Endothelial cell of umbilical vein (primary cell): ENCODE measurements around the gene TUFM. TPM values are rescaled to one million over a fixed set of nuclear protein-coding genes. Genes with fewer than 3 reads are reported as not detected.
"Not testable (repeated sequence)": the region's sequence is repeated elsewhere in the genome, so short reads cannot be mapped to it uniquely, and the experiment has no call there.

Source experiments
- BruUV-seq: library from RNA; stranded (reverse); fragments of 400-500 nt; replicated peaks from 2 replicates; lab custom pipeline; 2021; lab: Mats Ljungman, UMichigan
- CTCF ChIA-PET: fragments of 300-600, 350-600 bp; sonication (Branson Sonifier 250); formaldehyde crosslinking; loops from one replicate; lab custom pipeline; 2021; ENCODE audit warnings: antibody characterized with exemption, inconsistent platforms; lab: Charles Lee
- POLR2A ChIA-PET: fragments of 300-600, 350-600 bp; sonication (Branson Sonifier 250); formaldehyde crosslinking; loops from one replicate; lab custom pipeline; 2021; ENCODE audit warnings: antibody characterized with exemption, inconsistent platforms; lab: Charles Lee
- DNase-seq: peaks from one replicate; pipeline ENCODE4 v3.0.0-alpha.2; 2011; ENCODE audit warnings: low read depth, low spot score
- FAIRE-seq: peaks from 2 replicates; lab custom pipeline; 2011; peaks lifted over from hg19 to GRCh38; lab: Jason Lieb, UNC
- H2AFZ ChIP-seq: 2 replicates; pipeline ENCODE4 v1.6.0; 2012; ENCODE audit warnings: low read depth, low read length, control low read depth, inconsistent platforms
- H3K27ac ChIP-seq: 2 replicates; pipeline ENCODE4 v1.5.1; 2011; ENCODE audit warnings: low read depth, mild to moderate bottlenecking, control low read depth, low read length, moderate library complexity; ENCODE audit not compliant: insufficient read depth
- H3K27me3 ChIP-seq, 2 experiments: 2 replicates each; pipeline versions ENCODE4 v1.6.0 to v1.6.1; 2011; ENCODE audit warnings: low read length in 2 of 2, mixed read lengths in 1 of 2; ENCODE audit not compliant: control insufficient read depth in 2 of 2, insufficient read depth in 2 of 2
- H3K36me3 ChIP-seq, 2 experiments: 2 replicates in 1 of 2; 3 replicates in 1 of 2; pipeline ENCODE4 v1.5.1; 2011; ENCODE audit warnings: low read length in 2 of 2, mild to moderate bottlenecking in 1 of 2, moderate library complexity in 1 of 2; ENCODE audit not compliant: control insufficient read depth in 2 of 2, insufficient read depth in 2 of 2; ENCODE audit errors: extremely low read depth in 1 of 2
- H3K4me1 ChIP-seq: 3 replicates; pipeline ENCODE4 v1.5.1; 2011; ENCODE audit warnings: mild to moderate bottlenecking, low read length; ENCODE audit not compliant: control insufficient read depth, insufficient read depth; ENCODE audit errors: extremely low read depth
- H3K4me2 ChIP-seq: 2 replicates; pipeline ENCODE4 v1.6.1; 2011; ENCODE audit warnings: low read length, control low read depth, mixed read lengths; ENCODE audit not compliant: insufficient read depth
- H3K4me3 ChIP-seq, 3 experiments: fragments of 200-600 bp in 1 of 3; sonication (generic), shearing (Covaris generic) in 1 of 3; replicated peaks in 1 of 3; 2 replicates each; pipeline ENCODE4 v1.5.1; 2011 to 2016; ENCODE audit warnings: control low read depth in 3 of 3, low read length in 3 of 3, mild to moderate bottlenecking in 2 of 3, inconsistent platforms in 1 of 3, low read depth in 1 of 3, moderate library complexity in 1 of 3; ENCODE audit not compliant: insufficient read depth in 1 of 3
- H3K79me2 ChIP-seq: 2 replicates; pipeline ENCODE4 v1.6.0; 2012; ENCODE audit warnings: low read length, inconsistent platforms; ENCODE audit not compliant: control insufficient read depth, insufficient read depth
- H3K9ac ChIP-seq: replicated peaks from 2 replicates; pipeline ENCODE3; 2011; ENCODE audit warnings: low read length, control low read depth; ENCODE audit not compliant: insufficient read depth; ENCODE audit errors: extremely low read depth
- H3K9me1 ChIP-seq: replicated peaks from 3 replicates; pipeline ENCODE4 v1.6.0; 2011; ENCODE audit warnings: mild to moderate bottlenecking, low read length; ENCODE audit not compliant: control insufficient read depth, insufficient read depth; ENCODE audit errors: extremely low read depth
- H3K9me3 ChIP-seq: replicated peaks from 2 replicates; pipeline ENCODE4 v1.5.1; 2012; ENCODE audit warnings: low read length, inconsistent platforms; ENCODE audit not compliant: control insufficient read depth, insufficient read depth
- H4K20me1 ChIP-seq: replicated peaks from 2 replicates; pipeline ENCODE3; 2011; ENCODE audit warnings: mild to moderate bottlenecking, low read length; ENCODE audit not compliant: control insufficient read depth, insufficient read depth; ENCODE audit errors: extremely low read depth
- dilution Hi-C: fragments of 300-500 bp; cut with MboI; formaldehyde crosslinking; loops from one replicate; pipeline ENCODE4 v1.15.0; 2019; ENCODE audit warnings: low sequenced_read_pairs; ENCODE audit not compliant: extremely low pct_ligation_motif_present
- intact Hi-C: fragments of 100-400 bp; cut with micrococcal nuclease; formaldehyde crosslinking; loops from one replicate; pipeline ENCODE4 v1.10.0; 2022
- polyA plus RNA-seq, 4 experiments: library from polyadenylated mRNA; depleted of rRNA in 3 of 4; stranded (reverse) in 3 of 4; unstranded in 1 of 4; fragments of >200 nt; gene quantifications; 2 replicates each; pipeline versions ENCODE4 v1.2.1 to v1.2.3, GENCODE V29; 2011 to 2012; ENCODE audit warnings: missing spikeins in 1 of 4
- total RNA-seq: library from RNA; stranded (reverse); gene quantifications from 2 replicates; pipeline ENCODE4 v1.2.3, GENCODE V29; 2021
- TF ChIP-seq, protein P1 (sequence below), 2 donors: IDR thresholded peaks; 1 replicate in 1 of 2; 2 replicates in 1 of 2; pipeline ENCODE4 v1.5.1; 2011; ENCODE audit warnings: low read length in 2 of 2, mild to moderate bottlenecking in 2 of 2, moderate library complexity in 2 of 2, control low read depth in 1 of 2, inconsistent platforms in 1 of 2, low read depth in 1 of 2; ENCODE audit not compliant: insufficient read depth in 1 of 2; ENCODE audit errors: extremely low read depth in 1 of 2

The TUFM gene
- total and polyA plus RNA-seq, 2 donors (not counting 3 experiments of a cell fraction or from before 2014, with no cell fraction given): 186 to 227 TPM

DNA sequence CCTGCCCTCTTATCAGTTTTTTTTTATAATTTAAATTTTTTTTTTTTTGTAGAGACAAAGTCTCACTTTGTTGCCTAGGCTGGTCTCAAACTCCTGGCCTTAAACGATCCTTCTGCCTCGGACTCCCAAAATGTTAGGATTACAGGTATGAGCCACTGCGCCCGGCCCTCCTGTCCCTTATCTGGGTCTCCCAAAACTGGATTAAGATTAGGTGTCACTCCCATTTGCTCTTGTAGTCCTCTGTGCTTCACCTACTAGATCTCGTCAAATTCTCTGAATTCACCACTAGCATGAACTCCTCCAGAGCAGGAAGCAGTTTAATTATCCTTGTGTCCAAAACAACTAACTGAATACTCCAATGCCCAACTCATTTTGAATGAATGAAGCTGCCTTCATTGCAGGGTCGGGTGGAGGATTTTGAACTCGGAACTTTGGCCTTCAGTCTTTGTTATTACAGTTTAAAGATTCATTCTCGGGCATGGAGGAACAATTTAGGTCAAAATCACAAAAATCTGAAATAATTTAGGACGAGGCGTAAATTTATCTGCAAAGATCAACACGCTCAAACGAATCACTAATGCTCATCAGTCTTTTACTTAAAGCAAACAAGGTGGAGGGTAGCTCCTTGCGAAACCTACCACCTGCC, 24.2 kb downstream of the TUFM start:
- Histone ChIP-seq H3K36me3 (peaks cover 10 to 14% of the 10 kb centered on the region in 2 experiments), H3K9me3 (no peaks in the 10 kb centered on the region), H3K4me2 (peak overlapping the region; percentile 98), H3K9ac (peak overlapping the region; percentile 90), H3K4me3 (peak overlapping the region; percentile 59 to 89 (median 77)), H3K79me2 (peaks cover 33% of the 10 kb centered on the region), H2AFZ (peak overlapping the region; percentile 82), H3K4me1 (peaks cover 16% of the 10 kb centered on the region), H4K20me1 (no peaks in the 10 kb centered on the region), H3K27ac (peak overlapping the region; percentile 83), H3K9me1 (no peaks in the 10 kb centered on the region), H3K27me3 (no peaks in the 10 kb centered on the region)
- intact Hi-C loops (no loop called here), dilution Hi-C loops (no loop called here)
- TF ChIP-seq, protein P1, sequence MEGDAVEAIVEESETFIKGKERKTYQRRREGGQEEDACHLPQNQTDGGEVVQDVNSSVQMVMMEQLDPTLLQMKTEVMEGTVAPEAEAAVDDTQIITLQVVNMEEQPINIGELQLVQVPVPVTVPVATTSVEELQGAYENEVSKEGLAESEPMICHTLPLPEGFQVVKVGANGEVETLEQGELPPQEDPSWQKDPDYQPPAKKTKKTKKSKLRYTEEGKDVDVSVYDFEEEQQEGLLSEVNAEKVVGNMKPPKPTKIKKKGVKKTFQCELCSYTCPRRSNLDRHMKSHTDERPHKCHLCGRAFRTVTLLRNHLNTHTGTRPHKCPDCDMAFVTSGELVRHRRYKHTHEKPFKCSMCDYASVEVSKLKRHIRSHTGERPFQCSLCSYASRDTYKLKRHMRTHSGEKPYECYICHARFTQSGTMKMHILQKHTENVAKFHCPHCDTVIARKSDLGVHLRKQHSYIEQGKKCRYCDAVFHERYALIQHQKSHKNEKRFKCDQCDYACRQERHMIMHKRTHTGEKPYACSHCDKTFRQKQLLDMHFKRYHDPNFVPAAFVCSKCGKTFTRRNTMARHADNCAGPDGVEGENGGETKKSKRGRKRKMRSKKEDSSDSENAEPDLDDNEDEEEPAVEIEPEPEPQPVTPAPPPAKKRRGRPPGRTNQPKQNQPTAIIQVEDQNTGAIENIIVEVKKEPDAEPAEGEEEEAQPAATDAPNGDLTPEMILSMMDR (IDR thresholded peaks at IDR 0.05; ENCODE audit: extremely low read depth in 1 of 2, insufficient read depth in 1 of 2, low read depth in 1 of 2, low read length in 2 of 2): no peak
- POLR2A ChIA-PET: interaction anchor here (1.9 kb wide), 1 partner anchor 24 kb away, joined by 13 read pairs; the partner anchor contains the start of gene TUFM
- CTCF ChIA-PET: interaction anchor here (0.7 to 1.5 kb wide), 6 partner anchors 24 to 207 kb away, joined by 3 to 6 read pairs (median 4); partner anchors contain the start of genes SH2B1, SPNS1 and TUFM
- FAIRE-seq (no peak), DNase-seq (no peak)
- TSS peak; percentile 76 for BruUV-seq

DNA sequence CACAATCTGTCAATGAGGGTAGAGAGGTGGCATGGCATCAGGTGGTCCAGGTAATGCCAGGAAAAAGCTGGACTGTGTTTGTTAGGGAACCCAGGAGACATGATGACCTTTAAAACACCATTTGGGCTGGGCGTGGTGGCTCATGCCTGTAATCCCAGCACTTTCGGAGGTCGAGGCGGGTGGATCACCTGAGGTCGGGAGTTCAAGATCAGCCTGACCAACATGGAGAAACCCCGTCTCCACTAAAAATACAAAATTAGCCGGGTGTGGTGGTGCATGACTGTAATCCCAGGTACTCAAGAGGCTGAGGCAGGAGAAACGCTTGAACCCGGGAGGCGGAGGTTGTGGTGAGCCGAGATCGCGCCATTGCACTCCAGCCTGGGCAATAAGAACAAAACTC, 25.6 kb downstream of the TUFM start:
- H3K4me2 ChIP-seq, H3K36me3 ChIP-seq, DNase-seq, H3K27ac ChIP-seq, H3K9ac ChIP-seq, FAIRE-seq, H3K27me3 ChIP-seq, H3K4me3 ChIP-seq, intact Hi-C loops, CTCF ChIA-PET, H3K9me3 ChIP-seq, H3K9me1 ChIP-seq, dilution Hi-C loops, POLR2A ChIA-PET, H2AFZ ChIP-seq, H4K20me1 ChIP-seq, BruUV-seq: not testable (repeated sequence)
- peaks cover 19% of the 10 kb centered on the region for H3K79me2 ChIP-seq
- H3K4me1 ChIP-seq: peaks cover 15% of the 10 kb centered on the region
